ENCODE data around the gene CENPT.

The CENPT gene

GRCh38 chr16:67806428-67807147 lies 40.9 kb downstream of the CENPT start, which contains the start of the genes RANBP10 and TSNAXIP1:
RANBP10 (minus strand) TSS chr16:67806560; CDS start chr16:67806536, 24 bp downstream.
TSNAXIP1 (plus strand) TSS chr16:67806889; CDS start chr16:67807150, 261 bp downstream.
- peak; percentile 100 for DNase-seq

DNA sequence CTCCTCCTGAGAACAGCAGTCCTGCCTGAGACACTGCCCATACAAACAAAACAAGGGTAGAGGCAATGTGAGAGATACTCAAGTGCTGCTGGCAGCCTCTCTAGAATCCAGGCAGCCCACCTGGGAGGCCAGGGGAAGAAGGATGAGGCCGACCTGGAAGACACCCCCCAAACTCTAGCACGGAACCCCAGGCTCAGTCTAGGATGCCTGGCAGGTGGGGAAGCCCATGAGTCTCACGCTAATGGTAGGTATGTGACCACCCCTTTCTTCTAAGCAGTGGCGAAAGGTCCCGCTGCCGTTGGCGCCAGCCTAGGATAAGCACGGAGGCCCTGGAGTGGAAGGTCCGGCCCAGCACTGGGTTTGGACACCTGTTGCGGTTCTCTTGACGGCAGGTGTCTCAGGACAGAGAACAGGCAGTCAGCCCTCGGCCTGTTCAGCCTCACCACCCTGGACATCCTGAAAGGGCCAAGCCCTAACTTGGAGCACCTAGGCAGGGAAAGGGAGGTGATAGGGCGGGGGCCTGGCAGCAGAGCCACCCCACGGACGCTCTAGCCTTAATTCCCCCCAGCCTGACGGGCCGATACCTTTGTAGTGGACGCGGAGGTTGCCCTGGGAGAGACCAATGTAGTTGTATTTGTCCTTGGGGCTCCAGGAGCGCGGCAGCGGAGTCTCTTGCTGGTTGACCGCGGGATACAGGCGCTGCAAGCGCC lies 41.6 kb downstream of the CENPT start:
- no peak for DNase-seq

GRCh38 chr16:67804853-67805542 lies 42.5 kb downstream of the CENPT start:
- DNase-seq = no peak

DNA sequence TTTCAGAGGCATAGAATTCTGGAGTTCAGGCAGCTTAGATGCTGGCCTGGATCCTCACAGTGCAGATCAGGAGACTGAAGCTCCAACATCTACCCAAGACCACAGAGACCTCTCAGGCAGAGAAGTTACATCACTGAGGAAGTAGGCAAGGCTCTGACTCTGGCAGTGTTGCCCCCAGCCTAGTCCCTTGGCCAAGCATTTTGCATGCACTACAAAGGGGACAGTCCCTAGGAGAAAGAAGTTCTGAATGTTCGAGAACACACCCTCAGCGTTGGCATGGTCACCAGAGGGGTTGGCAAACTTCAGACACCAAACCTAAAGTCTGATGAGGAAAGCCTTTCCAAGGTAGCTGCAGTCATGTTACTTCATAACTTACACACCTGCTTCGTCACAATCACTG lies 43.6 kb downstream of the CENPT start:
- no peak for DNase-seq

DNA sequence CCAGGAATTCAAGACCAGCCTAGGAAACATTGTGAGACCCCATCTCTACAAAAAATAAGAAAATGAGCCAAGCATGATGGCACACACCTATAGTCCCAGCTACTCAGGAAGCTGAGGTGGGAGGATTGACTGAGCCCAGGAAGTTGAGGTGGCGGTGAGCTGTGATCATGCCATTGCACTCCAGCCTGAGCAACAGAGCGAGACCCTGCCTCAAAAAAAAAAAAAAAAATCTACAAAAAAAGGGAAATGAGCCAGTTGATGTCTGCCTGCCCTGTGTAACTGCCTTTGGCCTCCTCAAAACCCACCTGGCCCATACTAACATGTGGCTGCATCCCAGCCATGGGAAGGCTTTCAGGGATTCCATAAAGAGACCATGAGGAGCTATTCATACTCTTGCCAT lies 45.6 kb downstream of the CENPT start:
- no peak for DNase-seq

- DNase-seq = no peak
These were observed 46.3 kb downstream of the CENPT start for GRCh38 chr16:67801241-67801640.

DNA sequence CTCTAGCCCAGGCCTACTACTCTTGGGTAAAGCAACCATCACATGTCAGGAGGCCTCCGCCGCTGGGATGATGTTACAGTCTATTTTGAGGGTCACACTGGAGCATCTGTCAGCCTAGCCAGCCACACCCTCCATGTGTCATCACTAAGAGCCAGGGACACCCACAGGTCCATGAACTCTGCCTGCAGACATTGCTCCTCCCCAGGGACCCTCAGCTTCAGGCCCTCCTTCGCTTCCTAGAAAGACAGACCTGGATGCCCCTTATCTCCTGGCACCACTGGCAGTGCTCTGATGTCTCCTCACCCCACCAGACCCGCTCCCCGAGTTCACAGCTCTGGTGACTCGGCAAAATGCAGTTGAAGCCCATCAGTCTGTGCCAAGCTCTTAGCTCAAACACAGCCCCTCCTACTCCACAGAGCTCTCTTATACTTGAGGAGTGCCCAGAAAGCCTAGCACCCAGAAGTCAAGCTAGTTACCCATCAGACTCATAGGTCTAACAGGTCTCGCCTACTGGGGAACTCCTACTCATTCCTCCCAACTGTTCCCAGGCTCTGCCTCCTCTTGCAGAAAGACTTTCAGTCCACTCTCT lies 47.1 kb downstream of the CENPT start:
- no peak for DNase-seq

DNA sequence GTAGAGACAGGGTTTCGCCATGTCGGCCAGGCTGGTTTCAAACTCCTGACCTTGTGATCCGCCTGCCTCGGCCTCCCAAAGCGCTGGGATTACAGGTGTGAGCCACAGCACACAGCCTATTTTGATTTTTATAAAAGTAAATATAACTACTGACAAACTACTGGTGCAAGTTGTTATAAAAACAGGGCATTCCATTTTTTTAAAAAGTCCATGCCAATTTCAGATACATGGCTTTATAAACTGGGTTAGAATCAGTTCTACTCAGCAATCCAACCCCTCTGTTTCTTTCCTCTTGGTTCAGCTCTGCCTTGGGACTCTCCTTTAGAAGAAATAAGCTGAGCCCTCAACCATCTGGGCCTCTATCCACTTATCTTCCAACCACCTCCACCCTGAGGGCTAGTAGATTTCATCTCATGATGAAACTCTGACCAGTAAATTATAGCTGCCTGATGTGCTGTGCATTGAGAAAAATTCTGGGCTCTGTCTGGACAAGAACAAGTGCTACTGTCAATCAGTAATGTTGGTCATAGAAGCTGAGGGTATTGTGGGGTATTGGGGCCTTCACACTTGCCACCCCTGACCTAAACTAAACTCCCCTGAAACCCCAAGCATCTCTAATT lies 51.3 kb downstream of the CENPT start:
- no peak for DNase-seq

- no peak for DNase-seq
These were observed 57.4 kb downstream of the CENPT start for GRCh38 chr16:67790071-67790470.

- DNase-seq = no peak
These were observed 61.0 kb downstream of the CENPT start for GRCh38 chr16:67786491-67786890.

GRCh38 chr16:67783353-67783725 lies 64.2 kb downstream of the CENPT start:
- DNase-seq = no peak

GRCh38 chr16:67782567-67783352 lies 64.7 kb downstream of the CENPT start:
- no peak for DNase-seq

DNA sequence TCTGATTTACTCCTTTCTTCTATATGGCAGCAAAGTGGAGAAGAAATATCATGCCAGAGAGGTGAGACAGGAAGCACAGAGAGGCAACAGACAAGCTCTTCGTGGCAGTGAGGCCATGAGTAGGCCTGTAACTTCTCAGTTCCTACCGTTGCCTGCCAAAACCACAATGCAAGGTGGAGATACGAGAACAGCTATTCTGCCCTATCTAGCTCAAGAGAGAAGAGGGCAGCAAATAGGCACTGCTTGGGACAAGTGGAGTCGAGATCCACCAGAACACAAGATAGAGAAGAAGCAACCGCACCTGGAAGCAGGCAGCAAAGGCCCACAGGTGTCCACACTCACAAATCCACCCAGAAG lies 66.0 kb downstream of the CENPT start:
- no peak for DNase-seq

GRCh38 chr16:67780847-67781564 lies 66.5 kb downstream of the CENPT start:
- no peak for DNase-seq

DNA sequence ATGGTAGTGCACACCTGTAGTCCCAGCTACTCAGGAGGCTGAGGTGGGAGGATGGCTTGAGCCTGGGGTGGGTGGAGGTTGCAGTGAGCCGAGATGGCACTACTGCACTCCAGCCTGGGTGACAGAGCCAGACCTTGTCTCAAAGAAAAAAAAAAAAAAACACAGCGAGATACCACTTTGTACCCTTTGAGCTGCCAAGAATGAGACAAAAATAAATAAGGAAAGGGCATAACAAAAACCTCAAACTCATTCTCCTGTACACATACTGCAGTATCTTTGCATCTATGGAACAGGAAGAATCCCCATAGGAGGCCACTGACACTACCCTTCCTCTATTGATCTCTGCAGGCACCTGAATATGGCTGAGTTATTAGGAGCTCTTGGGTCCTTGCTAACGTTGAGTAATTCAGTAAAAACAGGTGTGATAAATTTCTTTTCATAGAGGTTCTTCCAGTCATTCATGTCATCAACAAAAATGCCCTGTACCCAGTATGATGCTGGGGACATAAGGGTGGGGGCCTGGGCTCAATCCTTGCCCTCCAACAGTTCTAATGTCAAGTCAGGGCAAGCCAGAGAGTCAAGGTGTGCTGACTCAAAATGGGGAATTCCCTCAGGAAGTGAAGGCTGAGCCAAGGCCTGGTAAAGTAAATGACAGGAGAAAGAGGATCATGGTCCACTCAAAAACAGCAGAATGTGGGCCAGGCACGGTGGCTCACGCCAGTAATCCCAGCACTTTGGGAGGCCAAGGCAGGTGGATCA lies 68.1 kb downstream of the CENPT start:
- no peak for DNase-seq
